ENCODE results near the gene BORCS5. TPM values are rescaled to one million over a fixed set of nuclear protein-coding genes. Genes with fewer than 3 reads are reported as not detected.
A peak's percentile ranks its signal among the peaks of the same experiment; 100 is the strongest.

The BORCS5 gene
- total RNA-seq, 1 donor from 2014 or later = 10.1 TPM

DNA sequence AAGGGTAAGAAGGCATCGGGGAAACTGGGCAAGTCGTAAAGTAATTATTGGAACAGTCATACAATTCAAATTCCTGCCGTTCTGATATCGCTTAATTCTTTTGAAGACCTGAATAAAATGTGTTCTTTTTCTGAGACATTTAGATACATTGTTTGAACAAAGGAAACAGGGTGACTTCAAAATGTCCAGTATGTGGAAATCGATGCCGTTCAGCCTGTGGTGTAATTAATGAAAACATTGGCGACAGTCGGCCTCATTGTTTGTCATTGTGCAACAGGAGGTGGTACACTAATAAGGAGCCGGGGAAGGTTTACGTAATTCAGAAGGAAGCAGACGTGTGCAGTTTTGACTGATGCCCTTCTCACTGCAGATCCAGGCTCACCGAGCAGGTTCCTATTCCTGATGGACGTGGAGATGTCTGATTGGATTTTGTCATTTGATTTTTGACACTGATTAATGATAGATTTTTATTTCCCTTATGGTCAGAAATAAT lies 92.7 kb downstream of the BORCS5 start:
- Histone ChIP-seq H3K27ac (peak overlapping the region; percentile 44), H3K36me3 (no peaks in the 10 kb centered on the region), H3K27me3 (ENCODE audit: low read depth) (no peaks in the 10 kb centered on the region), H3K4me1 (peaks cover 18% of the 10 kb centered on the region), H3K4me3 (no peak overlapping the region), H3K9me3 (no peaks in the 10 kb centered on the region)
- TF ChIP-seq, protein P1, sequence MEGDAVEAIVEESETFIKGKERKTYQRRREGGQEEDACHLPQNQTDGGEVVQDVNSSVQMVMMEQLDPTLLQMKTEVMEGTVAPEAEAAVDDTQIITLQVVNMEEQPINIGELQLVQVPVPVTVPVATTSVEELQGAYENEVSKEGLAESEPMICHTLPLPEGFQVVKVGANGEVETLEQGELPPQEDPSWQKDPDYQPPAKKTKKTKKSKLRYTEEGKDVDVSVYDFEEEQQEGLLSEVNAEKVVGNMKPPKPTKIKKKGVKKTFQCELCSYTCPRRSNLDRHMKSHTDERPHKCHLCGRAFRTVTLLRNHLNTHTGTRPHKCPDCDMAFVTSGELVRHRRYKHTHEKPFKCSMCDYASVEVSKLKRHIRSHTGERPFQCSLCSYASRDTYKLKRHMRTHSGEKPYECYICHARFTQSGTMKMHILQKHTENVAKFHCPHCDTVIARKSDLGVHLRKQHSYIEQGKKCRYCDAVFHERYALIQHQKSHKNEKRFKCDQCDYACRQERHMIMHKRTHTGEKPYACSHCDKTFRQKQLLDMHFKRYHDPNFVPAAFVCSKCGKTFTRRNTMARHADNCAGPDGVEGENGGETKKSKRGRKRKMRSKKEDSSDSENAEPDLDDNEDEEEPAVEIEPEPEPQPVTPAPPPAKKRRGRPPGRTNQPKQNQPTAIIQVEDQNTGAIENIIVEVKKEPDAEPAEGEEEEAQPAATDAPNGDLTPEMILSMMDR (IDR thresholded peaks at IDR 0.05) = no peak
- ATAC-seq (peak; percentile 91 to 92), DNase-seq (no peak)
- intact Hi-C loops (cut with DNase I) = no loop called here

DNA sequence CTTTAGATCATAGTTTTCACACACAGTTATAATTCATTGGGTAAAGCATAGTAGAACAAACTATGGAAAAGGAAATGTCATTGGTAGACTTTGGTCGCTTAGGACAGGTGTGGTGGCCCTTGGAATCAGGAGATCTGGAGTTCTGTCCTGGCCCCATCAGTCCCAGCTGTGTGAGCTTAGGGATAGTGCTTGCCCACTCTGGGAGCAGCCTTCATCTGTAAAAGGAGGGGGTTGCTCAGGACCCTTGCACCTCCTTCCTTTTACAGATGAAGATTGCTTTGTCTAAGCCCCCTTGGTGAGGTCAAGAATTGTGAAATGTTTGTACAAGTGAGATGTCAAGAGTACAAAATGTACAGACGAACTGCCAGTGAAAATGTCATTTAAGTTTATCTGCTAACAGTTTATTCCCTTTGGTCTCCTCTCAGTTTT lies 93.2 kb downstream of the BORCS5 start:
- ATAC-seq = peak; percentile 32 to 34
- DNase-seq = no peak
- TF ChIP-seq, protein P1 (IDR thresholded peaks at IDR 0.05) = no peak
- Histone ChIP-seq H3K9me3 (no peaks in the 10 kb centered on the region), H3K36me3 (no peaks in the 10 kb centered on the region), H3K27ac (peak overlapping the region; percentile 44), H3K27me3 (ENCODE audit: low read depth) (no peaks in the 10 kb centered on the region), H3K4me3 (no peak overlapping the region), H3K4me1 (peaks cover 18% of the 10 kb centered on the region)
- intact Hi-C loops (cut with DNase I) = no loop called here

DNA sequence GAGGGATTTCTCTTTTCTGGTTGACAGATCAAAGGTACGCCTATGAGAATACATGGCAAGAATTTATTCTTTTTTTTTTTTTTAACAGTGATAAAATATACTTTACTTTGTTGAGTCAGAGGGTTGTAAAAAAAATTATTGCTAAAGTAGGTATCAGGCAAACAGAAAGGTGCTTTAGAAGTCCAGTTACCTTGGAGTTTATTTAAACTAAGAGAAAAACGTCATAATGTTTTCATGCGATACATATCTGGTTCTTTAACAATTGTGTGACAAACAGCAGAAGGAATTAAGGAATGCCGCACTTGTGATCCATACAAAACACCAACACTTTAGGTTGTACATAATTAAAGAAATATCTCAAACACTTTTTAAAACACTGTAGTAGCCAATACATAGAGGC lies 94.2 kb downstream of the BORCS5 start:
- DNase-seq (no peak), ATAC-seq (peak; percentile 43 to 83)
- H3K4me1 ChIP-seq = peaks cover 18% of the 10 kb centered on the region
- no peaks in the 10 kb centered on the region for H3K9me3 ChIP-seq
- intact Hi-C loops (cut with DNase I) = no loop called here
- H3K4me3 ChIP-seq = no peak overlapping the region
- no peaks in the 10 kb centered on the region for H3K27me3 ChIP-seq (ENCODE audit: low read depth)
- peak overlapping the region; percentile 46 for H3K27ac ChIP-seq
- TF ChIP-seq, protein P1 (IDR thresholded peaks at IDR 0.05) = no peak
- H3K36me3 ChIP-seq = no peaks in the 10 kb centered on the region

DNA sequence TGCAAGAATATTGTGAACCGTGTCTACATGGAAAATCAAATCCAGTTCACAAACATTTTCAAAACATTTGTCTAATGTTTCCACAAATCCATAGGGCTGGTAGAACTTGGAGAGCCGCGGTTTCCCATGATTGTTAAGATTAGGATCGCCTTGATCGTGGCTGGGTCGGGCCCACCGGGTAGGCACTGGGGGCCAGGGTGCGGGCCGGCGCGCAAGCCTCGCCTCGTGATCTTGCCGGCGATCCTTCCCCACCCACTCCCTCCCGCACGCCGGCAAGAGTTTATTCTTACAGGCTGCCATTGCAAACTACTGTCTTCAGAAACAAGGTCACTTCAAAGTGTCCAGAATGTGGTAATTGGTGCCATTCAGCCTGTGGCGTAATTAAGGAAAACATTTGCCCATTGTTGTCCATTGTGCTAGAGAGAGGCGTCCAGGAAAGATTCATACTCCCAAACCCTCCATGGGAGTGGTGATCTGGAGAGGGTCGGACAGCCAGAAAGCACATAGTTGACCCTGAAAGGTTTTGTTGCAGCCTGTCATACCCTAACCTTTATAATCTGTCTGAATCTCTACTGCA lies 95.5 kb downstream of the BORCS5 start:
- ATAC-seq (no peak), DNase-seq (no peak)
- H3K27ac ChIP-seq = no peak overlapping the region
- intact Hi-C loops (cut with DNase I) = no loop called here
- TF ChIP-seq, protein P1 (IDR thresholded peaks at IDR 0.05) = no peak
- H3K27me3 ChIP-seq (ENCODE audit: low read depth) = no peaks in the 10 kb centered on the region
- H3K4me3 ChIP-seq = no peak overlapping the region
- H3K36me3 ChIP-seq = no peaks in the 10 kb centered on the region
- H3K9me3 ChIP-seq = no peaks in the 10 kb centered on the region
- peaks cover 18% of the 10 kb centered on the region for H3K4me1 ChIP-seq

DNA sequence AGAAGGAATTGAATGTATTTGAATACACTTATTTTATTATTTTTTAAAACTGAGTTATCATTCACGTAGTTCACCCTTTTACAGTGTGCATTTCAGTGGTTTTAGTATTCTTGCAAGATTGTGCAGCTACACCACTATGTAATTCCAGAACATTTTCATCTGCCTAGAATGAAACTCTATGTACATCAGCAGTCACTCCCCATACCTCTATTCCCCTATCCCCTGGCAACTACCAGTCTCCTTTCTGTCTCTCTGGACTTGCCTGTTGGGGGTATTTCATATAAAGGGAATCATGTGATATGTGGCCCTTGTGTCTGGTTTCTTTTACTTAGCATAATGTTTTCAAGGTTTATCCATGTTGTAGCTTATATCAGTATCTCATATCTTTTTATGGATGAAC lies 96.8 kb downstream of the BORCS5 start:
- H3K4me3 ChIP-seq = no peak overlapping the region
- TF ChIP-seq, protein P1 (IDR thresholded peaks at IDR 0.05) = no peak
- H3K4me1 ChIP-seq = peaks cover 18% of the 10 kb centered on the region
- no peaks in the 10 kb centered on the region for H3K36me3 ChIP-seq
- no peaks in the 10 kb centered on the region for H3K27me3 ChIP-seq (ENCODE audit: low read depth)
- no peaks in the 10 kb centered on the region for H3K9me3 ChIP-seq
- H3K27ac ChIP-seq = no peak overlapping the region
- no peak for ATAC-seq
- intact Hi-C loops (cut with DNase I) = no loop called here
- DNase-seq = no peak

All from lower lobe of right lung (tissue), 2 donors.